HG03432 (cell line): ENCODE results near the gene ANKK1.

Experiments
- ATAC-seq: cut with Tn5 transposase; IDR thresholded peaks from one replicate; pipeline ENCODE4 v1.9.1; 2021; ENCODE audit warnings: mild to moderate bottlenecking, moderate library complexity; ENCODE audit not compliant: unreplicated experiment

The ANKK1 gene

DNA sequence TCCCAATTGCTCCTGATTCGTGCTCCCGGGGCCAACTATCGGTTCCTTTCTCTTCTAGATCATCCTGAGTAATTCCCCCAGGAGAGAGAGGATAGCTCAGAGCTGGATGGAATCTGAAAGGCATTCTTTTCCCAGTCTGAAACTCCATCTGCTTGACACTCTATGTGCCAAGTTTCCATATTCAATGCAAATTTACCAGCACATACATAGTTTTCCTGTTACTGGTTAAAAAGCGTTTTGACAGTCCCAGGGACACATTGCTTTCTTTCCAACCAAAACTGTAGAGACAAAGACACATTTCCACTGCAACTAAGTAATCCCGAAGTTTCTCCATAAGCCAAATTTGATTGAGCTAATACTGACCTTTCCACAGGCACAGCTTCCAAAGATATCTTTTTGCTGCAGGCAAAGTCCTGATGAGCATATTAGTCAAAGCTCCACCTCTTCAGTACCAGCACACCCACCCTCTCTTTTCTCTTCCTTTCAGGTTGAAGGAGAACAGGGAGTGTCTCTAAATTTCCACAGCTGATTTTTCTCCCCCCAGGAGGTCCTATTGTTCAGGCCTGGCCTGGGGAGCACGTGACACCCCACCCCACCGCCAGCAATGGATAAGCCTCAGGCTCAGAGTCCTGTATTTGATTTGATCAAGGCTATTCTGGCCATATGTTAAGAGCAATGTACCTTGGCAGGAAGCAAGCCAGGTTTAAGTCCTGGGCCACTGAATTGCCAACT is 9.7 kb upstream of the ANKK1 start:
- ATAC-seq = no peak

DNA sequence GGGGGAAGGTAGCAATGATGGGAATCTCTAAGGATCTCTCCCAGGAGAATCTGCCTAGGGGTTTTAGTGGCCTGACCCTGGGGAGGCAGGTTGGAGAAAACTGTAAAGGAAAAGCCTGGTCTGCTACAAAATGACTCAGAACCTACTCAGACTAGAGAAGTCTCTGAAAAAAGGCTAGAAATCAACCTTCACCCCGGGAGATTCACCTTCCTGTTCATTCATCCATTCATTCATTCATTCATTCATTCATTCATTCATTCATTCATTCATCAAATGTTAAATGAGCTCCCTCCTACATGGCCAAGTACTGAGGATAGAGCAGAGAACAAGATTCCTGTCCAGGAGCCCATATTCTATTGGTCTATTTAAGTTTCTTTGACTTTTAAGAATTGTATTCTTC is 8.9 kb upstream of the ANKK1 start:
- ATAC-seq = no peak

GRCh38 chr11:113382121-113382520 is 5.5 kb upstream of the ANKK1 start:
- no peak for ATAC-seq

GRCh38 chr11:113384551-113384950 is 3.0 kb upstream of the ANKK1 start:
- no peak for ATAC-seq

DNA sequence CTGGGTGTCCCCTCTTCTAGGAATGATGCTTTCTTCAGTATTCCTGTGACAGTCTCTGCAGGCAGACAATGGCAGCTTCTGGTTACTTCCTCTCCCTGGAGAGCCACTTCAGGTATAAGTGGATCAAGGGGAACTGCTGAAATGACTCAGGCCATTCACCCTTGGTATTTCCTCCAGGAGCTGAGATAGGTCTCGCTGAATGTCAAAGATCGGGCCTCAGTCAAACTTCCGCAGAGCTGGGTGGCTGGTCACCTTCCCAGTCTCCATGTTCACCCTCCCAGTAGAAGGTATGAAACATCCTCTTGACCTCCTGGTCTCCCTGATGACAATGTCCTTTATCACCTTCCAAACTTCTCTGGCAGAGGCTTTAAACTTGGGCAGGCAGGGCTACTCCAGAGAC is 1.8 kb upstream of the ANKK1 start:
- ATAC-seq = no peak

GRCh38 chr11:113386866-113387265 is 713 bp upstream of the ANKK1 start:
- ATAC-seq = no peak

DNA sequence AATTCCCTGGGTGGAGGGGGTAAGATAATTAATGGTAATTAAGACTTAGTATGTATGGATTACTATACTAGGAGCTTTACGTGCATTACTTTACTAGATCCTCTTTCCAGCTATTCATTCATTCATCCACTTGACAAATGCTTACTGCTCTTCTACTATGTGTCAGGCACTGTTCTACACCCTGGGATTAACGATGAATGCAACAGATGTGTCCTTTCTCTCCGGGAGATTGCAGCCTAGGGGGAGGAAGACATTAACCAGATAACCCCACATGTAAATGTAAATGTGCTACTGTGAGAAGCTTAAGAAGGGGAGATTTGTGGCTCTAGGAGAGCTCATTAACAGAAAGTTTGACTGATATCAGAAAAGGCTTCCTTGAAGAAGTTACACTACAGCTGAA is 1.7 kb downstream of the ANKK1 start:
- ATAC-seq = no peak

- no peak for ATAC-seq
These were observed 4.8 kb downstream of the ANKK1 start for GRCh38 chr11:113392236-113392921.

DNA sequence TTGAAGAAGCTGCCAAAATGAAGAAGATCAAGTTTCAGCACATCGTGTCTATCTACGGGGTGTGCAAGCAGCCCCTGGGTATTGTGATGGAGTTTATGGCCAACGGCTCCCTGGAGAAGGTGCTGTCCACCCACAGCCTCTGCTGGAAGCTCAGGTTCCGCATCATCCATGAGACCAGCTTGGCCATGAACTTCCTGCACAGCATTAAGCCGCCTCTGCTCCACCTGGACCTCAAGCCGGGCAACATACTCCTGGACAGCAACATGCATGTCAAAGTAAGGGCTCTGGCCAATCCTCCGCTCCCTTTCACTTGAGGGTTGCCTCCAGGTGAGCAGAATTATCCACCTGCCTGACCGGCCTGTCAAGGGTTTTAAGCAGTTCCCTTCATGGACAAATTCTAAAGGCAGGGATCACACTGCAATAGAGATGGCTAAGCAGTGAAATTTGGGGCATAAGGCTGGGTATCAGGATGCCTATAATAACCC is 6.0 kb downstream of the ANKK1 start:
- ATAC-seq = no peak

DNA sequence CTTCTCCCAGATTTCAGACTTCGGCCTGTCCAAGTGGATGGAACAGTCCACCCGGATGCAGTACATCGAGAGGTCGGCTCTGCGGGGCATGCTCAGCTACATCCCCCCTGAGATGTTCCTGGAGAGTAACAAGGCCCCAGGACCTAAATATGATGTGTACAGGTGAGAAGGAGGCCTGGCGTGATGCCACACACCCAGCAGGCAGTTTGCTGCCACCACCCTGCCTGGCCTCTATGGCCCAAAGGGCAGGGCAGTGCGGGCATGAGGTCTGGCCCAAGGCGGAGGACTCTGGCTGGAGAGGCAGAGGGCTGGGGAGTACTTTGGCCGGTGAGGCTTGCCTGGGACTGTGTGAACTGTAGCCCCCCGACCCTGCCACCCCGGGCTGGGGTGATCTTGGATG is 7.3 kb downstream of the ANKK1 start:
- no peak for ATAC-seq

DNA sequence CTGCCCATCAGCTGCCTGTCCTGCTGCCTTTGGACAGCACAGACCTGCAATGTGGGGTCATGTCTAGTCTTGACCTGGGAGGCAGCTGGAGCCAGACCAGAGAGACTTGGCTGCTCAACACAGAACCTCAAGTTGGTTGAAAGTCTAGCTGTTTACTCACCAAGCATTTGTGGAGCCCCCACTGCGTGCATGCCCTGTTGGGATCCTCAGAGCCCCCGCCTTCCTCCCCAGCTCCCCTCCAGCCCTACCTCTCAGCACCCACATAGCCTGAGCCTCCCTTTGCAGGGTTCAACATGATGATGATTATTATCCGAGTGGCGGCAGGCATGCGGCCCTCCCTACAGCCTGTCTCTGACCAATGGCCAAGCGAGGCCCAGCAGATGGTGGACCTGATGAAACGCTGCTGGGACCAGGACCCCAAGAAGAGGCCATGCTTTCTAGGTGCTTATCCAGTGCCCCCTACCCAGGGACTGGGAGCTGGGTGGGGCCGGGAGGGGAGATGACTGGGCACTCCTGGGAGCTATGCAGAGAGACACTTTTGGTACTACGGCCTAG is 8.3 kb downstream of the ANKK1 start:
- ATAC-seq = no peak

GRCh38 chr11:113396690-113397089 is 9.1 kb downstream of the ANKK1 start:
- ATAC-seq = no peak

GRCh38 chr11:113397212-113397611 is 9.6 kb downstream of the ANKK1 start:
- no peak for ATAC-seq

DNA sequence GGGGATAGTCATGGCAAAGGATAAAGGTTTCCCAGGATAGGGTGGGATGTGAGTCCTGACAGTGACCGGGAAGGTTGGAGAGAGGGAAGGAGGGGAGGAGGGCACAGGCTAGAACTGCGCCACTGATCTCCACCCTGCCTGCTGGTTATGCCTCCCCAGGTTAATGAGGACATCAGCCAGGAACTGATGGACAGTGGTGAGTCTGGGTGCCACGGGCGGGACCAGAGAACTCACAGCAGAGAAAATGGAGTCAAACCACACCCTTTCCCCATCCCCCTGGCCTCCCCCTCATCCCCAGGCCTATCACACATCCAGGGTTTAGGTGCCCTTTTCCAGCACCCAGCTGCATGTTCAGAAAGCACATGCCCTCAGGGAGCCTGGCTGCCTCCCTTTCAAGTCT is 10.2 kb downstream of the ANKK1 start:
- ATAC-seq = no peak

GRCh38 chr11:113398669-113399430 is 11.3 kb downstream of the ANKK1 start:
- ATAC-seq = no peak

GRCh38 chr11:113400631-113401230 is 13.2 kb downstream of the ANKK1 start:
- ATAC-seq = no peak

- ATAC-seq = no peak
These were observed 14.1 kb downstream of the ANKK1 start for GRCh38 chr11:113401718-113402117.

- ATAC-seq = no peak
These were observed 17.4 kb downstream of the ANKK1 start for GRCh38 chr11:113404859-113405430.

DNA sequence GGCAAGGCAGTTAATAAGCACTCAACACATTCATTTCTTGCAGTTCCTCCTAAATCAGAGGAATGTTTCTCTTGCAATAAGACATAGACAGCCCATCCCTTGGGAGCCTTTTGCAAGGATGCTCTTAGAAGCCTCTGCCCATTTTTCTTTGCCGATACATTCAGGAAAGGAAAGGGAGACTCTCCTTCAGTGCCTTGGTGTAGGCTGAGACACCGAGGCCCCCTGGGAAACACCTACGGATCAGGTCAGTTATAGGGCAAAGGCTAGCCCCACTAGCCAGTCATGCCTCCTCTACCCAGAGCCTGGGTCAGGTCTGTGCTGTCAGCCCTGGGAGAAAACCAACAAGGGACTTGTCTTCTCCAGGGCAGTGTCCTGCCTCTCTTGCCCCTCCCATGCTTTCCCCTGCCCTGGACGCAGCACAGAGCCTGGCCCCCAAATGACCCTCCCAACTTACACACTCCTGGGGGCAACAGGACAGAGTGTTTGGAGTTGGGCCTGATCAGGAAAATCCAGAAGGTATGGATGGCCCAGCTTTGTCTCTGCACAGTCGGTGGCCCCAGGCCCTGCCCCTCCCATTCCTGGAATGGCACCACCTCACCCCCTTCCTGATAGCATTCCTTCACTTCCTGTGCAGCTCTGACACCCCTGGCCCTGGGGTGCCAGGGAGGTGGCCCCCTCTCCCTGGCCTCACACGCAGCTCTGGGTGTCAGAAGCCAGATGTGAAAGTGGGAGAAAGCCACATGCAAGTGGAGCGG is 18.3 kb downstream of the ANKK1 start:
- ATAC-seq = no peak

GRCh38 chr11:113407163-113407562 is 19.6 kb downstream of the ANKK1 start:
- no peak for ATAC-seq
